Measurements from ENCODE around the gene CX3CR1.
"Not testable (repeated sequence)": the region's sequence is repeated elsewhere in the genome, so short reads cannot be mapped to it uniquely, and the experiment has no call there.

The CX3CR1 gene

GRCh38 chr3:39279745-39280517 lies at the start of gene CX3CR1:
Gene CX3CR1 (minus strand): TSS chr3:39280036. CDS start chr3:39266509, 13,527 bp downstream.
- DNase-seq (ENCODE audit: low read depth): no peak

- no peak for DNase-seq (ENCODE audit: low read depth)
Observed at GRCh38 chr3:39329493-39329892, 49.7 kb upstream of the CX3CR1 start, which contains the start of gene CCR8. Gene CCR8 (plus strand): TSS chr3:39329709. CDS start chr3:39332332, 2,623 bp downstream.

DNA sequence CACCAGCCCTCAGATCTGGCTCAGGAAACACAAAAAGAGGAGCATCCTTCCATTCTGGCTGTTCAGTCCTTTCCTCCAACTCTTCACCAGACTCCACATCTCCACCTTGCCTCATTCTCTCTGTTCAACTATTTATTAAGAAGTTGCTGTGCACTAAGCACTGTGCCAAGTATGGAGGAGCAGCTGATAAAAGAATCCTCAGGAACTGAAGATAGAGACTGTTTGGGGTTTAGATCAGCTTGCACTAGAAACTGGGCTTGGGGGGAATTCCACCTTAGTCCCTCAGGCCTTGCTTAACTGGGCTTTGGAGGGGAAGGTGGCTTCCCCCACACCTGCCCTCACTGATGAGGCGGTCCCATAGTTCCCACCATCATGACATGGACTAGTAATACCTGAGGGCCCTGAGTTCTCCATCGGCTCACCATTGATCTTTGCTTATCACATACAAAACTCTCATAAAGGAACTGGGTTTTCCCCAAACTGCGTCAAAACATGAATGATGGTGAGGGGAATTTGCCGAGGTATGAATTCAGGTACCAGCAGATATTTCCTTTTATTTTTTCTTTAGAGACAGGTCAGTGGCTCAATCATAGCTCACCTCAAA lies 48.0 kb upstream of the CX3CR1 start:
- no peak for DNase-seq (ENCODE audit: low read depth)

DNA sequence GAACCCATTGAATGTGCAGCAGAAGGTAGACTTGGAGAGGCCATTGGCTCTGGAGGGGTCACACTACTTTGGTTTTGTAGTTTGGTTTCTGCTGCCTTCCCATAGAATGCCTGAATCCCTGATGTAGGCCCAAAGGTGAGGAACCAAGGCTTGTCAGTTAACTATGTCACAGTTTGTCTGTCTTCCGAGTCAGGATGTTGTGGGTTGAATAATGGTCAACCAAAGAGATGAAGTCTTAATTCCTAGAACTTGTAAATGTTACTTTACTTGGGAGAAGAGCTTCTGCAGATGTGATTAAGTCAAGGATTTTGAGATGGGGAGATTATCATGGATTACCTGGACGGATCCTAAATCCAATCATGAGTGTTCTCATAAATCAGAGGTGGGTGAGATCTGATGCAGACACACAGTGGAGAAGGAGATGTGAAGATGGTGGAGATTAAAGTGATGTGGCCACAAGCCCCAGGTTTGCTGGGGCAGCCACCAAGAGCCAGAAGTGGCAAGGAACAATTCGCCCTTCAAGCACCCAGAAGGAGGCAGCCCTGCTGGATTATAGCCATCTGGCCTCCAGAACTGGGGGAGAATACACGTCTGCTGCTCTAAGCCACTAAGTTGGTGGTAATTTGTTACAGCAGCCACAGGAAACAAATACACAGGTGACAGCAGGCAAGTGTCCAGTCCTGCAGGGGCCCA lies 47.4 kb upstream of the CX3CR1 start:
- no peak for DNase-seq (ENCODE audit: low read depth)

GRCh38 chr3:39325236-39325635 lies 45.4 kb upstream of the CX3CR1 start:
- DNase-seq (ENCODE audit: low read depth): no peak

DNA sequence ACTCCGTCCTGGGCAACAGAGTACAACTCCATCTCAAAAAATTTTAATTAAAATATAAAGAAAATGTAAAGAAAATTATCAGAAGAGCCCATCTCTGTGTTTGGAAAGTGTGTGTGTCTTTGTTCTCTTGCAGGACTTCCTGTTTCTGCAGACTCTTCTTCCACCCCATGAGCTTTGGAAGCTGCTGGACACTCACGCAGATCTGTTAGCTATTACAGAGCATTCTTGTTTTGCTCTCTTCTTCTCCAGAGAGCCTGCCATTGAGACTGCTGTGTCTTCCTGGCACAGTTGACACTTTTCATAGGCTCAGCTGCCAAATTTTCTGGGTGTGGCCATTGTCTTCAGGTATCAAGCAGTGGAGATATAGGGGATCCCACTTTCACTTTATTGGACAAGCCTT lies 43.7 kb upstream of the CX3CR1 start:
- no peak for DNase-seq (ENCODE audit: low read depth)

GRCh38 chr3:39322936-39323335 lies 43.1 kb upstream of the CX3CR1 start:
- DNase-seq (ENCODE audit: low read depth): no peak

GRCh38 chr3:39322209-39322715 lies 42.4 kb upstream of the CX3CR1 start:
- DNase-seq (ENCODE audit: low read depth): not testable (repeated sequence)

GRCh38 chr3:39321574-39321983 lies 41.7 kb upstream of the CX3CR1 start:
- not testable (repeated sequence) for DNase-seq (ENCODE audit: low read depth)

DNA sequence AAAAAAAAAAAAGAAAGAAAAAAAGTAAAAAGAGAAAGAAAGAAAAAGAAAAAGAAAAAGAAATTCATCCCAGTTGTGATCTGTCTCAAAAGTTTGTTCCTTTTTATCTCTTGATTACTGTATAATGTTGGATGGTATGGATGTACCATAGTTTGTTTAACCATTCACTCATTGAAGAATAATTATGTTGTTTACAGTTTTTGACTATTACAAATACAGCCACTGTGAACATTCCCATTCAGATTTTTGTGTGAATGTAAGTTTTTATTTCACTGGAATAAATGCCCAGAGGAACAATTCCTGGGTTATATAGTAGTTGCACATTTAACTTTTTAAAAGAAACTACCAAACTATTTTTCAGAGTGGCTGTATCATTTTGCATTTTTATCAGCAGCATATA lies 39.4 kb upstream of the CX3CR1 start:
- DNase-seq (ENCODE audit: low read depth): no peak

DNA sequence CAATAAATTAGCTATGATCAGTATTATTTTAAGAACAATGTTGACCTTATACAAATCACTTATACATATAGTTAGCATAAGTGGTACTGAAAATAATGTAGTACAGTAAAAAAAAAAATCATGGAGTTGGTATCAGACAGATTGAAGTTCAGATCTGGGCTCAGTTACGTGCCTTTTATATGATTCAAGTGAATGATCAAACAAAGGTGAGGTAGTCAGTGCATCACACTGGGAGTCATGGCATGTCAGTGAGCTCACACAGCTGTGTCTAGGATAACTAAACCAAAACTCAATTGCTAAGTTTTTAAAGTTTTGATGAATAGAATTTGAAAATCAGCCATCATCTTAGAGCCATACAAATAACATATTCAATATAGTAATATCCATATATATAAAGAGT lies 38.5 kb upstream of the CX3CR1 start:
- no peak for DNase-seq (ENCODE audit: low read depth)

- no peak for DNase-seq (ENCODE audit: low read depth)
Observed at GRCh38 chr3:39317571-39318169, 37.8 kb upstream of the CX3CR1 start.

GRCh38 chr3:39315420-39315819 lies 35.6 kb upstream of the CX3CR1 start:
- DNase-seq (ENCODE audit: low read depth): no peak

- no peak for DNase-seq (ENCODE audit: low read depth)
Observed at GRCh38 chr3:39313289-39313688, 33.5 kb upstream of the CX3CR1 start.

GRCh38 chr3:39302178-39302577 lies 22.3 kb upstream of the CX3CR1 start:
- DNase-seq (ENCODE audit: low read depth): no peak

- no peak for DNase-seq (ENCODE audit: low read depth)
Observed at GRCh38 chr3:39299279-39299678, 19.4 kb upstream of the CX3CR1 start.

- DNase-seq (ENCODE audit: low read depth): no peak
Observed at GRCh38 chr3:39296197-39297077, 16.6 kb upstream of the CX3CR1 start.

DNA sequence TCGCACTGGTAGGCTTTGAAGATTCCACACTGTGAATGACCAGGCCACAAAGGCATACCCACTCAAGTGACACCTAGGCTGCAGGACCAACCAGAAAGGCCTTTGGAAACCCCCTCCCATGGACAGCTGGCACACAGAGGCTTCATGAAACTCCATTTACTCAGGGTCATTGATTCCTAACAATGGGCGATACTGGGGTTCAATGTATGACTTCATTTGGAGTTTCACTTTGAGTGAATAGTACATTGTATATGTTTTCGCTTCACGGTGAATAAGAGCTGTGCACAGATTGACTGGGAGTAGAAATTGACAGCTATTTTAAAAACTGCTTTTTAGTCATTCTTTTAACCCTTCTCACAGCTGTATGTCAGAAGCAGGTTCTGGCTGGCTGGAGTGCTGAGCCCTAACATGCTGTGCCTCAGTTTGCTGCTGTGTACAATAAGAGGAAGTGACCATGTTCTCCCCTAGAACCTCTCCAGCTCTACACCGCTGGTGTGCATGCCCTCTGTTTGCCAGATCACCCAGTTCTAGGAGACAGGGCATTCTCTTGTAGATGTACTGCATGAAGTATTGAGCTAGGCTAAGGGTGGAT lies 15.4 kb upstream of the CX3CR1 start:
- DNase-seq (ENCODE audit: low read depth): no peak

DNA sequence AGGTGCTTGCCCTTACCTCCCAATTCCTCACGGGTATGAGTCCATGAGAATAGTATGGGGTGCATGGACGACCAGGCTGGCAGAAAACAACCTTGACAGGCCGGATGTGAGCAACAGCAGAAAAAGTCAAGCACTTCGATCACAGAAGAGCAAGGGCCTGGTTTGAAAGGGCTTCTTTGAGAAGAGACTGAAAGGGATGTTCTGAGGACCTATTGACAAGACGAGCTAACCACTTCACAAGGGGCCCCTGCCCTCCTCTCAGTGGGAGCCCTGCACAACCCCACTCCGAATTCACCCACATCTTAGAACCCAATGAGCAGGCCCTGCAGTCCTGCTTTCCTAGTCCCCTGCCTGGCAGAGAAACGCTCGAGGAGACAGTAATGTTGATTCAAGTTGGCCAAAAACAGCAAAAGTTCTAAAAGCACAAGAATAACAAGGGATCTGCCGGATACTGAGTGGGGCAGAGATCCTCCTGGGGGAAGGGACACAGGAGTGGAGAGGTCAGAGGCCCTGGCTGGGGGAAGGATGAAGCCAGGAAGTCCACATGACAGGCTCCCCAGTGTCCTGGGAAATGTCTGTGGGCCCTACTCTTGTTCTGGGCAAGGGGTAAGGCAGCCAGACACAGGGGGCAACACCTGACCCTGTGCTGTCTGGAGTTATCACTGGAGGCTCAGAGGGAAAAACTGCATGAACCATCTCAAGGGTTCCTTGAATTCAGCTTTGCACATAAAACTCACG lies 14.8 kb upstream of the CX3CR1 start:
- DNase-seq (ENCODE audit: low read depth): no peak

GRCh38 chr3:39292961-39293360 lies 13.1 kb upstream of the CX3CR1 start:
- no peak for DNase-seq (ENCODE audit: low read depth)

Data from stimulated activated CD8-positive, alpha-beta memory T cell treated with anti-CD3 and anti-CD28 coated beads, Interleukin-12 subunit alpha, Interleukin-12 subunit beta, amount 100 ng/mL, for 4 hours (primary cell).